Immature natural killer cell (primary cell): ENCODE measurements around the gene S100PBP. TPM values are rescaled to one million over a fixed set of nuclear protein-coding genes. Genes with fewer than 3 reads are reported as not detected.
"Not testable (repeated sequence)": the region's sequence is repeated elsewhere in the genome, so short reads cannot be mapped to it uniquely, and the experiment has no call there.

Experiments used
- DNase-seq, 3 donors: peaks; one replicate each; pipeline ENCODE4 v3.0.0; 2022; ENCODE audit warnings: mixed read lengths in 1 of 3
- H3K27ac Mint-ChIP-seq, 6 donors: one replicate each; pipeline ENCODE4 v1.8.0; 2020; ENCODE audit warnings: mixed read lengths in 6 of 6, mild to moderate bottlenecking in 5 of 6, inconsistent platforms in 4 of 6, moderate library complexity in 3 of 6
- H3K27me3 Mint-ChIP-seq, 3 donors: one replicate each; pipeline ENCODE4 v1.8.0; 2020 to 2021; ENCODE audit warnings: low read depth in 3 of 3, mild to moderate bottlenecking in 3 of 3, mixed read lengths in 3 of 3, moderate library complexity in 3 of 3, inconsistent platforms in 1 of 3
- H3K36me3 Mint-ChIP-seq, 3 donors: one replicate each; pipeline ENCODE4 v1.8.0; 2020; ENCODE audit warnings: mixed read lengths in 3 of 3, inconsistent platforms in 2 of 3, mild to moderate bottlenecking in 2 of 3
- H3K4me1 Mint-ChIP-seq, 2 donors: one replicate each; pipeline ENCODE4 v1.8.0; 2020; ENCODE audit warnings: inconsistent platforms in 2 of 2, mild to moderate bottlenecking in 2 of 2, mixed read lengths in 2 of 2, moderate library complexity in 1 of 2
- H3K4me3 Mint-ChIP-seq, 5 donors: one replicate each; pipeline ENCODE4 v1.8.0; 2020; ENCODE audit warnings: mild to moderate bottlenecking in 5 of 5, mixed read lengths in 5 of 5, inconsistent platforms in 3 of 5, moderate library complexity in 3 of 5
- H3K9me3 Mint-ChIP-seq, 6 donors: one replicate each; pipeline ENCODE4 v1.8.0; 2020; ENCODE audit warnings: mild to moderate bottlenecking in 6 of 6, mixed read lengths in 6 of 6, inconsistent platforms in 4 of 6, moderate library complexity in 3 of 6
- polyA plus RNA-seq, 3 donors: library from polyadenylated mRNA; unstranded; fragments of 300-500 nt; fragmentation: Illumina TruSeq; gene quantifications; one replicate each; pipeline ENCODE4 v1.2.3, GENCODE V29; 2021

S100PBP gene
- polyA plus RNA-seq, 3 donors from 2014 or later = 9.9 to 21.4 (median 15.8) TPM

DNA sequence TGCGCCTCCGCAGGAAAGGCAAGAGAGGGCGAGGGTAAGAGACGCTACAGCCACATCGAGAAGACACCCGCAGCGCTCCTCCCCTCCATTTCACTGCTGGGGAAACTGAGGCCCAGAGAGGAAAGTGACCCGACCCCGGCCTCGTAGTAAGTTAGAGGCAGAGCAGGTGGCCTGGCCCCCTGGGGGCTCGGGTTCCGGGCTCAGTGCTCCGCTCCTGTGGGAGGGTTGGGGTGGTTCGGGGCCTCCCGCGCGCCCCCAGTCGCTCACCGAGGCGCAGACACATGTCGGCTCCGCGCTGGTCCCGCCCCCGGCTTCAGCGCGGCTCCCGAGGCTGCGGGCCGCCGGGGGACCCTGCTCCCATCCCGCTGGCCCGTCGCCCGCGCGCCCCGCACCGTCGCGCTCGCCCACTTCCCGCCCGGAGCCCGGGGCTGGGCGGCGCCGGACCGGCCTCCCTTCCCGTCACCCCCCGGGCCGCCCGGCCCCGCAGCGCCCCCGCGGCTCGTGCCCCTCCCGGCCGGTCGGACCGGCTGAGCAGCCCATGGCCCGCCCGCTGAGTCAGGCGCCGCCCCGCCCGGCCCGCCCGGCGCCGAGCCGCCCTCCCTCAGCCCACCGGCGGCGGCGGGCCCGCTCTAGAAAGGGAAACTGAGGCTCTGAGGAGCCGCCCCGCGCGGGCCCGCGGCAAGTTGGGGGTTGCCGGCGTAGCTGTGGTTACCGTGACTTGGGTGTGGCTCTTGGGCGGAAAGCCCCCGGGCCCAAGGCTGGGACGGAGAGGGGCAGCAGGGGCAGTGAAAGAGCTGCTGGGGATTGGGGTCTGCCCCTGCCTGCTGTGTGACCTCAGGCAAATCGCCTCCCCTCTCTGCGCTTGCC, 83.7 kb downstream of the S100PBP start, which contains the start of gene TMEM54:
TMEM54 (minus strand) TSS at position 434 of the 867 bp plus-strand sequence; CDS start at position 283, 151 bp downstream.
- H3K27me3 Mint-ChIP-seq = peaks cover 7 to 19% (median 10%) of the 10 kb centered on the region in 3 donors

DNA sequence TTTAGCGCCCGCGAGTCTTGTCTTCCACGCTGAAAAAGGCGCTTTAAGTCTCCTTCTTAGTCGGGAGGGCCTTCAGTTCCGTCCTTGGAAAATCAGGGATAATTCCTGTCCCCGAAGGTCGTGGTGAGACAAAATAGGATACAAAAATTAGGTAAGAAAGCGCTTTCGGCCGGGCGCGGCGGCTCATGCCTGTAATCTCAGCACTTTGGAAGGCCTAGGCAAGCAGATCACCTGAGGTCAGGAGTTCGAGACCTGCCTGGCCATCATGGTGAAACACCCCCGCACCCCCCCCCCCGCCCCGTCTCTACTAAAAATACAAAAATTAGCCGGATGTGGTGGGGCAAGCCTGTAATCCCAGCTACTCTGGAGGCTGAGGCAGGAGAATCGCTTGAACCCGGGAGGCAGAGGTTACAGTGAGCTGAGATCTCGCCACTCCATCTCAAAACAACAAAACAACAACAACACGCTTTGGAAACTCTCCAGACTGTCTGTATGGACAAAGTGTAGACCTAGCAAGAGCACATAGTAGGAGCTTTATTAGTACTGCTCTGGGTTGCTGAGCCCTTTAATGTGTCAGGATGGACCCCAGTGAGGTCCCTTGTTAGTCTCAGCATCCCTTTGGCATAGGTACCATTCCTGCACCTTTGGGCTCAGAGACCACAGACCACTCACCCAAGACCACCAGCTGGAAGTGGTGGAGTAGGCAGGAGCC, 84.5 kb downstream of the S100PBP start:
- peaks cover 0 to 5% (median 0%) of the 10 kb centered on the region in 6 donors for H3K9me3 Mint-ChIP-seq
- H3K4me3 Mint-ChIP-seq = peak overlapping the region; percentile 76 to 80 (median 79)
- peaks cover 11 to 14% of the 10 kb centered on the region in 2 donors for H3K4me1 Mint-ChIP-seq
- no peak for DNase-seq
- H3K27ac Mint-ChIP-seq = no peak overlapping the region
- peaks cover 7 to 19% (median 10%) of the 10 kb centered on the region in 3 donors for H3K27me3 Mint-ChIP-seq
- no peaks in the 10 kb centered on the region for H3K36me3 Mint-ChIP-seq

More for the DNA sequence above, 83.7 kb downstream of the S100PBP start, which contains the start of gene TMEM54:
- Mint-ChIP-seq H3K4me3 (peak within 1 kb of the TSS; percentile 76 to 80 (median 79)), H3K4me1 (peaks cover 11 to 14% of the 10 kb centered on the region in 2 donors), H3K27ac (no peak within 1 kb of the TSS), H3K9me3 (peaks cover 0 to 5% (median 0%) of the 10 kb centered on the region in 6 donors), H3K36me3 (no peaks in the 10 kb centered on the region)
- DNase-seq = peak in 2 of 3 donors; percentile 14 to 15

DNA sequence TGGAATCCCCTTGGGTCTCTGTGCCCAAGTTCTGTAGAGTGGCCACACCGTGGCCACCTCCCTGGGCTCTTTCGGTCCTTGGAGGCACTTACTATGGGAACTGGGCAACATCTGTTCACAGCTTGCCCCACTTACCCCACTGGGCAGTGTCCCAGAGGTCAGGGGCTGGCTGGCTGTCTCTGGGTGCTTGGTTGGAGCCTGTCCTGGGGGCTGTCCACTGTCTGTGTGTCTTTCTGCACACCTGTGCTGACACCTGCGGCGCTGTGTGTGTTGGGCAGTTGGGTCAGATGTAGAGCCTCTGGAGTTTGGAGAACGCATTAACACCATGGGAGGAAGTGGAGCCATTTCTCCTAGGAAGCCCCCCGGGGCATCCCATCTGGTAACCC, 85.1 kb downstream of the S100PBP start:
- H3K36me3 Mint-ChIP-seq = no peaks in the 10 kb centered on the region
- peaks cover 11 to 14% of the 10 kb centered on the region in 2 donors for H3K4me1 Mint-ChIP-seq
- H3K27ac Mint-ChIP-seq = no peak overlapping the region
- no peak for DNase-seq
- H3K4me3 Mint-ChIP-seq = peak overlapping the region; percentile 9 to 80 (median 74)
- H3K27me3 Mint-ChIP-seq = peaks cover 7 to 13% (median 10%) of the 10 kb centered on the region in 3 donors
- peaks cover 0 to 5% (median 0%) of the 10 kb centered on the region in 6 donors for H3K9me3 Mint-ChIP-seq

DNA sequence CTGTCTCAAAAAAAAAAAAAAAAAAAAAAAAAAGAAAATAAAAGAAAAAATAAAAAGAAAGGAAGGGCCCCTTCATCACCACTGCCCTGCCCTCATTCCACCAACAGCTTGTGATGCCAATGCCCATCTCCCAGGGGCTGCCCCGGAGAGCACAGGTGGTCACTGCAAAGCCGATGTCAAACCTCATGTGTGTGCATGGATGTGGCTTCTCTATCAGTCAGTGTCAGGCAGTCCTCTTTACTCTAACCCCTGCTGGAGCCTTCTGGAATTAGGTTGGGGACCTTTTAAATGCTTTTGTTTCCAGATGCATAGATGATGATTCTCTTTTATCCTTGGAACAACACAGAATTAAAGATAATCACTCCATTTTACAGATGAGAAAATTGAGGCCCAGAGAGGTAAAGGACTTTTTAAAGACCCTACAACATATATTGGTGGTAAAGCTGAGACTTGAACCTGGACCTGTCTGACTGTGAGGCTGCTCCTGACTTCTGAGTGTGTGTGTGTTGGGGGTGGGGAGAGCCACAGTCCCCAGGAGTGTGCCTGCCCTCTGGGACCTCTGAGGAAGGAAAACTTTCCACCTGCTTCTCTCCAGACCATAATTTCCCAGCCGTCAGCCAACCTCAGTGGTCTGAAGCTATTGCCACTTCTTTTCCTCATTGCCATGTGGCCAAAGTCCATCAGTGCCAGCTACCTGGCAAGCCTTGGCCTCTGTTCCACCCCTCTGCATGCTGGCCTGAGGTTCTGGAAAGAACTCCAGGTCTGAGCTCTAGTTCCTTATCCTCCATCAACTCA, 86.7 kb downstream of the S100PBP start:
- peak overlapping the region in 1 of 5 donors; percentile 53 for H3K4me3 Mint-ChIP-seq
- H3K27me3 Mint-ChIP-seq = peaks cover 7 to 13% (median 13%) of the 10 kb centered on the region in 3 donors
- no peak overlapping the region for H3K27ac Mint-ChIP-seq
- no peak for DNase-seq
- no peaks in the 10 kb centered on the region for H3K36me3 Mint-ChIP-seq
- peaks cover 11 to 14% of the 10 kb centered on the region in 2 donors for H3K4me1 Mint-ChIP-seq
- peaks cover 0 to 5% (median 0%) of the 10 kb centered on the region in 6 donors for H3K9me3 Mint-ChIP-seq

DNA sequence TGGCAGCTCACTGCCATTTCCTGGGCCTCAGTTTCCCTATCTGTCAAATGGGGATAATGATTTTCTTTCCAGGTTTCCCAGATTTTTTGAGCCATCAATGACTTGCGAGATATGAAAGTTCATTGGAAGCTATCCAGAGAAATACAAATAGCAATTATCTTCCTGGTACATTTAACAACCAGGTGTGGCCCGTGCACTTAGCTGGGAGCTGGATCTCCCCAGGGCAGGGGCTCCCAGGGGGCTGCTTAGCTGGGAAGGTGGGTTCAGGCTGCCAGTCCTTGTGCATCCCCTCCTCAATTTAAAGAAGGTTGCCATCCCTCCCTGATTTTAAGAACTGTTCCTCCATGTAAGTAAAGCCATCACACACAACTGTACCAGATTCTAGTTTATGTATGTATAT, 87.3 kb downstream of the S100PBP start:
- Mint-ChIP-seq H3K27me3 (peaks cover 7 to 15% (median 13%) of the 10 kb centered on the region in 3 donors), H3K36me3 (no peaks in the 10 kb centered on the region), H3K4me3 (no peak overlapping the region), H3K9me3 (peaks cover 0 to 5% (median 0%) of the 10 kb centered on the region in 6 donors), H3K27ac (no peak overlapping the region), H3K4me1 (peaks cover 11 to 14% of the 10 kb centered on the region in 2 donors)
- DNase-seq = no peak

DNA sequence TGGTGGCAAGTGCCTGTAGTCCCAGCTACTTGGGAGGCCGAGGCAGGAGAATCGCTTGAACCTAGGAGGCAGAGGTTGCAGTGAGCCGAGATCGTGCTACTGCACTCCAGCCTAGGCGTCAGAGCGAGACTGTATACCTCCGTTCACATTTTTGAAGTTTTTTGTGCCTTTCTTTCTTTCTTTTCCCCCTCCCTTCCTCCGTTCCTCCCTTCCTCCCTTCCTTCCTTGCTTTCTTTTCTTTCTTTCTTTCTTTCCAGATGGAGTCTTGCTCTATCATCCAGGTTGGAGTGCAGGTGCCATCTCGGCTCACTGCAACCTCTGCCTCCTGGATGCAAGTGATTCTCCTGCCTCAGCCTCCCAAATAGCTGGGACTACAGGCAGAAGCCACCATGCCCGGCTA, 88.1 kb downstream of the S100PBP start:
- not testable (repeated sequence) for H3K9me3 Mint-ChIP-seq, H3K36me3 Mint-ChIP-seq, H3K4me3 Mint-ChIP-seq, DNase-seq, H3K27ac Mint-ChIP-seq
- H3K4me1 Mint-ChIP-seq = peaks cover 8 to 14% of the 10 kb centered on the region in 2 donors
- peaks cover 4 to 16% (median 11%) of the 10 kb centered on the region in 3 donors for H3K27me3 Mint-ChIP-seq

DNA sequence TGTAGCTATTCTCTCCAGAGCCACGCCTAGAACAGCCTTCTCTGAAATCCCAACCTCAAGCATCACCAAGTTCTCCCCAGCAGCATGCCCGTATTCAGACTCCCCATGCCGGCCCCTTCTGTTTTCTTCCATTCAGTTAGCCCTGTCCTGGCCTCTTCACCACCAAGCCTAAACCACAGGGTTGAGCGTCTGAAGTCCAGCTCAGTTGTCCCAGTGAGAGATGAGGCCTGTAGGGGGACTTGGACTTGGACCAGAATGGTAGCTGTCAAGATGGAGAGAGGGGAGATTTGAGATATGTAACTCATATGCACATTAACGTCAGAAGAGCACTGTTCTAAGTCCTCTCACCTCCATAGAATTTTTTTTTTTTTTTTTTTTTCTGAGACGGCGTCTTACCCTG, 89.2 kb downstream of the S100PBP start:
- Mint-ChIP-seq H3K27ac (no peak overlapping the region), H3K27me3 (peaks cover 4 to 14% (median 11%) of the 10 kb centered on the region in 3 donors), H3K4me3 (no peak overlapping the region), H3K9me3 (peaks cover 0 to 4% (median 0%) of the 10 kb centered on the region in 6 donors), H3K4me1 (peaks cover 5 to 11% of the 10 kb centered on the region in 2 donors), H3K36me3 (no peaks in the 10 kb centered on the region)
- DNase-seq = no peak

DNA sequence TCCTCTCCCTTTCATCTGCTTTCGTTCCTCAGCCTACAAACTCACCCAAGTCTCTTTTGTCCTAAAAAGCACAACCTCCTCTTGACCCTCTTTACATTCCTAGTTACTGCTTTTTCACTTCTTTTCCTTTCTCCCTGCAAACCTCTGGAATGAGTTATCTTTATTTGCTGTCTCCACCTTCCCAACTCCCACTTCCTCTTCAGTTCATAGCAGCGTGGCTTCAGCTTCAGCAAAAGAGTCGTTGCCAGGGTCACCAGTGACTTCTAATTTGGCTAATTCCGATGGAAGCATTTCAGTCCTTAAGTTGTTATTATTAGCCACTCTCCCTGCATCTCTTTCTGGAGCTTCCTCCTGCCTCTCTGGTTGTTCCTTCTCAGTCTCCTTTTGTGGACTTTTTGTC, 90.0 kb downstream of the S100PBP start:
- DNase-seq = no peak
- peaks cover 2 to 11% (median 7%) of the 10 kb centered on the region in 3 donors for H3K27me3 Mint-ChIP-seq
- H3K4me3 Mint-ChIP-seq = no peak overlapping the region
- peaks cover 0 to 3% (median 0%) of the 10 kb centered on the region in 6 donors for H3K9me3 Mint-ChIP-seq
- H3K36me3 Mint-ChIP-seq = no peaks in the 10 kb centered on the region
- no peak overlapping the region for H3K27ac Mint-ChIP-seq
- H3K4me1 Mint-ChIP-seq = peaks cover 0 to 4% of the 10 kb centered on the region in 2 donors

Other genes starting within 250 kb of the S100PBP start
- 10 to 100 TPM; 71.3 to 92.7 (median 92.1) TPM for gene ZBTB8OS, start 167.1 kb upstream of the S100PBP start, polyA plus RNA-seq
- gene RBBP4, start 166.4 kb upstream of the S100PBP start, polyA plus RNA-seq = 100 to 1,000 TPM; 314 to 568 (median 325) TPM
- gene SYNC, start 114.9 kb upstream of the S100PBP start, polyA plus RNA-seq = not detected
- gene YARS1, start 295 bp upstream of the S100PBP start, polyA plus RNA-seq = 100 to 1,000 TPM; 103 to 168 (median 129) TPM
- not detected for gene FNDC5, start 53.3 kb downstream of the S100PBP start, polyA plus RNA-seq
- not detected for gene HPCA, start 68.8 kb downstream of the S100PBP start, polyA plus RNA-seq
- gene TMEM54, start 83.7 kb downstream of the S100PBP start, polyA plus RNA-seq = not detected
- 1 to 10 TPM; 1.0 to 3.2 (median 2.8) TPM for gene RNF19B, start 147.2 kb downstream of the S100PBP start, polyA plus RNA-seq
- 100 to 1,000 TPM; 138 to 174 (median 143) TPM for gene AK2, start 219.2 kb downstream of the S100PBP start, polyA plus RNA-seq